Pancreas (tissue), 10 donors: Measurements from ENCODE around the gene BICRA. TPM values are rescaled to one million over a fixed set of nuclear protein-coding genes. Genes with fewer than 3 reads are reported as not detected.
"Not testable (repeated sequence)": the region's sequence is repeated elsewhere in the genome, so short reads cannot be mapped to it uniquely, and the experiment has no call there.

Experiments
- ATAC-seq, 4 donors: fragments of 200-7000 bp; cut with Tn5 transposase; one replicate each; pipeline versions ENCODE4 v1.8.0 to v1.9.1; 2020; ENCODE audit warnings: mild to moderate bottlenecking in 4 of 4, moderate library complexity in 4 of 4
- DNase-seq, 6 donors: peaks; one replicate each; pipeline ENCODE4 v3.0.0-alpha.2; 2020
- FAIRE-seq: peaks from 2 replicates; lab custom pipeline; 2012; peaks lifted over from hg19 to GRCh38; lab: Jason Lieb, UNC
- H3K27ac ChIP-seq, 4 donors: fragments of 200-600 bp; sonication (generic); 1 replicate in 3 of 4; 2 replicates in 1 of 4; pipeline versions ENCODE4 v1.5.0 to v1.8.0; 2020
- H3K27me3 ChIP-seq, 4 donors: fragments of 200-600 bp; one replicate each; pipeline ENCODE4 v1.8.0; 2021
- H3K36me3 ChIP-seq, 3 donors: fragments of 200-600 bp; sonication (generic) in 1 of 3; one replicate each; pipeline versions ENCODE4 v1.5.0 to v1.8.0; 2020 to 2021
- H3K4me1 ChIP-seq, 3 donors: fragments of 200-600 bp; one replicate each; pipeline ENCODE4 v1.8.0; 2021
- H3K4me3 ChIP-seq, 4 donors: fragments of 200-600 bp; sonication (generic) in 2 of 4; one replicate each; pipeline versions ENCODE4 v1.5.0 to v1.8.0; 2020 to 2021
- H3K9me3 ChIP-seq, 4 donors: fragments of 200-600 bp; one replicate each; pipeline ENCODE4 v1.8.0; 2021
- WGBS, 2 donors: extraction: QIAGEN DNeasy Blood & Tissue Kit; methylation state at CpG; one replicate each; pipeline ENCODE4 v1.1.7; 2013; 5-methylcytosine and 5-hydroxymethylcytosine counted together
- intact Hi-C, 3 donors: fragments of 100-400 bp; cut with DNase I; formaldehyde crosslinking; loops; one replicate each; pipeline versions ENCODE4 v1.11.1 to v1.14.2; 2022
- polyA plus RNA-seq, 2 donors: library from polyadenylated mRNA; stranded (reverse); fragments of 200-250 nt; gene quantifications; one replicate each; pipeline ENCODE4 v1.2.3, GENCODE V29; 2013
- total RNA-seq, 6 donors: library from RNA; stranded (reverse); fragmentation: NEBNext Ultra II Directional in 4 of 6; extraction: Animal tissue kit (Norgen Biotek cat#: 25700) in 4 of 6; gene quantifications; one replicate each; pipeline versions ENCODE4 v1.2.1 to v1.2.4, GENCODE V29; 2021 to 2023
- TF ChIP-seq, protein P1 (sequence below), 4 donors: fragments of 200-600 bp; sonication (generic) in 3 of 4; IDR thresholded peaks; one replicate each; pipeline versions ENCODE4 v1.5.0 to v1.8.0; 2021; ENCODE audit warnings: antibody characterized with exemption in 4 of 4
- donor health status: healthy with polysubstance abuse.
- donor health status: DM: no; HTN: no; CAD: no; lungs with moderate emphysema.
- donor health status: DM: no; HTN: no; CAD: no.
- donor health status: control.
- donor health status: control.
- donor health status: Bipolar disorder and iron deficiency.
- donor health status: DM: yes; HTN: yes; CAD: no.
- donor health status: DM: no; HTN: no; CAD: no.
- donor health status: DM: no; HTN: no; CAD: no.
- donor health status: DM: yes; HTN: yes; CAD: no.

Gene BICRA
- total and polyA plus RNA-seq, 8 donors: 2.7 to 10.4 (median 5.9) TPM

DNA sequence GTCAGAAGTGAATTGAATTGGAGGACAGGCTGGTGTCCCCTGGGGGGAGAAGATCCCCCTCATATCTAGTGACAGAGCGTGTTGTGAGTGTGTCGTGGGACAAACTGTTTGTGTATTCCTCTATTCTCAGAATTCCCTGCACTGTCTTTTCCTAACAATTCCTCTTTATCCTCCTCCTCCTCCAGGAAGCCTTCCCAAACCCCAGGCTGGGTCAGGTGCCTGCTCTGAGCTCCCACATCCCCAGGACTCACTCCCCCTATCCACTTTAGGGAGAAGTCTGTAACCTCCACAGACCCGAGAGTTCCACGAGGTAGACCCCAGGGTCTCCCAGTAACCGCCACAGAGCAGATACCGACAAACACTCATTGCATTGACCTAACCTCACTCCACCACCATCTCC is 15.1 kb upstream of the BICRA start:
- no peaks in the 10 kb centered on the region for H3K27me3 ChIP-seq
- ATAC-seq (no peak), FAIRE-seq (no peak), DNase-seq (no peak)
- no peaks in the 10 kb centered on the region for H3K9me3 ChIP-seq
- H3K36me3 ChIP-seq: no peaks in the 10 kb centered on the region
- TF ChIP-seq, protein P1, sequence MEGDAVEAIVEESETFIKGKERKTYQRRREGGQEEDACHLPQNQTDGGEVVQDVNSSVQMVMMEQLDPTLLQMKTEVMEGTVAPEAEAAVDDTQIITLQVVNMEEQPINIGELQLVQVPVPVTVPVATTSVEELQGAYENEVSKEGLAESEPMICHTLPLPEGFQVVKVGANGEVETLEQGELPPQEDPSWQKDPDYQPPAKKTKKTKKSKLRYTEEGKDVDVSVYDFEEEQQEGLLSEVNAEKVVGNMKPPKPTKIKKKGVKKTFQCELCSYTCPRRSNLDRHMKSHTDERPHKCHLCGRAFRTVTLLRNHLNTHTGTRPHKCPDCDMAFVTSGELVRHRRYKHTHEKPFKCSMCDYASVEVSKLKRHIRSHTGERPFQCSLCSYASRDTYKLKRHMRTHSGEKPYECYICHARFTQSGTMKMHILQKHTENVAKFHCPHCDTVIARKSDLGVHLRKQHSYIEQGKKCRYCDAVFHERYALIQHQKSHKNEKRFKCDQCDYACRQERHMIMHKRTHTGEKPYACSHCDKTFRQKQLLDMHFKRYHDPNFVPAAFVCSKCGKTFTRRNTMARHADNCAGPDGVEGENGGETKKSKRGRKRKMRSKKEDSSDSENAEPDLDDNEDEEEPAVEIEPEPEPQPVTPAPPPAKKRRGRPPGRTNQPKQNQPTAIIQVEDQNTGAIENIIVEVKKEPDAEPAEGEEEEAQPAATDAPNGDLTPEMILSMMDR (IDR thresholded peaks at IDR 0.05): no peak
- intact Hi-C loops: loop anchor here in 1 of 3 donors (10.0 kb wide), 1 partner anchor 69 kb away; no protein-coding TSS in a partner anchor
- no peak overlapping the region for H3K27ac ChIP-seq
- WGBS, 2 donors: 73 to 82% methylated on average over 6 of the region's 6 CpGs
- H3K4me1 ChIP-seq: no peaks in the 10 kb centered on the region
- no peak overlapping the region for H3K4me3 ChIP-seq

DNA sequence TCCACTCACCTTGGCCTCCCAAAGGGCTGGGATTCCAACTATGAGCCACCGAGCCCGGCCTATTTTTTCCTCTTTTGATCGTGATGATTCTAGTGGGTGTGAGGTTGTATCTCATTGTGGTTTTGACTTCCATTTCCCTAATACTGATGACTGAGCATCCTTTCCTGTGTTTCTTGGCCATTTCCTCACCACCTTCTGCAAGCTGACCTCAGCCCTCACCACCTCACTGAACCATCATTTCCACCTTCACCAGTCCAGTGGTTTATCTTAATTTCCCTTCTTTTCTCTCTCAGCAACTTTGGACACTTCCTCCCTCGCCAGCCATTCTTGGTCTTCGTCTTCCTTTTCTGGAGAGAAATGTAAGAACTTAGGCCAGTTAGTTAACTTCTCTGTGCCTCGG is 13.0 kb upstream of the BICRA start:
- no peak overlapping the region for H3K4me3 ChIP-seq
- TF ChIP-seq, protein P1 (IDR thresholded peaks at IDR 0.05): no peak
- H3K36me3 ChIP-seq: no peaks in the 10 kb centered on the region
- no peak for DNase-seq
- intact Hi-C loops: loop anchor here in 1 of 3 donors (10.0 kb wide), 1 partner anchor 71 kb away; no protein-coding TSS in a partner anchor
- ATAC-seq: no peak
- WGBS, 2 donors: 73 to 92% methylated on average over 6 of the region's 6 CpGs
- H3K4me1 ChIP-seq: peaks cover 0 to 2% (median 0%) of the 10 kb centered on the region in 3 donors
- H3K27ac ChIP-seq: no peak overlapping the region
- FAIRE-seq: no peak
- no peaks in the 10 kb centered on the region for H3K9me3 ChIP-seq
- no peaks in the 10 kb centered on the region for H3K27me3 ChIP-seq

DNA sequence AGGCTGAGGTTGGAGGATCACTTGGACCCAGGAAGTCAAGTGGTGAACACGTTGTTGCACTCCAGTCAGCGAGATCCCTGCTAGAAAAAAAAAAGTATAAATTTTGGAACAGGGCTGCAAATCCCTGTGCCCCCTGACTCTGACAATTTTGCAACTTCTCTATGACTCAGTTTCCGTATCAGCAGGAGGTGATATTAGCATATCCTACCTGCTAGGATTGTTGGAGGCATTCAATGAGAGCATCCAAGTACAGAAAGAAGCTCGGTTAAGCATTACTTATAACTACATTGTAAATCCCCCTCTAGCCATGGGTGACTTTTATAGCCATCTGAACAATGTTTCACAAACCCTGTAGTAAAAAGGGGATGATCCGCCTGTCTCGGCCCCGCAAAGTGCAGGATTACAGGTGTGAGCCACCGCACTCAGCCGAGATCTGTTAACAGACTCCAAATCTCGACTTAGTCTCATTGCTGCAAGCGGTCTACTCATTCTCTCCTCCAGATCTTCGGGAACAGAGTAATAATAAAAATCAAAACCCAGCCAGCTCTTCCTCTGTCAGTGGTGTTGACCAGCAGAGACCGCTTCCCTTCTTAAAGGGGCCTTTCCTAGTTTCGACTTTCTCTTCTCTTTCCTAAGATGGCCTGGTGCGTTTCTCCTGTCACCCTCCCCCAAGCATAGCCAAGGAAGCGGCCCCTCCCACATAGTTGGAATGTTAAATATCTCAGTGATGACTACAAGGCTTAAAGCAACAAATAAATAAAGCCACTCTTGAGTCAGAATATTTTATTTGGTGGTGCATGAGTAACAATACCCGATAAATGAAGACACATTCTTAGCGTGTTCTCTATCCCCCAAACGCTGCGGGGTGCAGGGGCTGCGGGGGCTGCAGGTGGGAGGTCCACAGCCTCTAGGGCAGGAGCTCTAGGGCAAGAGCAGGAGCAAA is 10.3 kb upstream of the BICRA start:
- FAIRE-seq (no peak), ATAC-seq (no peak), DNase-seq (no peak)
- Histone ChIP-seq H3K4me3 (no peak overlapping the region), H3K27me3 (no peaks in the 10 kb centered on the region), H3K36me3 (no peaks in the 10 kb centered on the region), H3K9me3 (no peaks in the 10 kb centered on the region), H3K27ac (no peak overlapping the region), H3K4me1 (peaks cover 0 to 7% (median 3%) of the 10 kb centered on the region in 3 donors)
- intact Hi-C loops: loop anchor here in 1 of 3 donors (10.0 kb wide), 1 partner anchor 74 kb away; no protein-coding TSS in a partner anchor
- TF ChIP-seq, protein P1 (IDR thresholded peaks at IDR 0.05): no peak
- 35 to 36% methylated on average over 21 of the region's 21 CpGs for WGBS, 2 donors

DNA sequence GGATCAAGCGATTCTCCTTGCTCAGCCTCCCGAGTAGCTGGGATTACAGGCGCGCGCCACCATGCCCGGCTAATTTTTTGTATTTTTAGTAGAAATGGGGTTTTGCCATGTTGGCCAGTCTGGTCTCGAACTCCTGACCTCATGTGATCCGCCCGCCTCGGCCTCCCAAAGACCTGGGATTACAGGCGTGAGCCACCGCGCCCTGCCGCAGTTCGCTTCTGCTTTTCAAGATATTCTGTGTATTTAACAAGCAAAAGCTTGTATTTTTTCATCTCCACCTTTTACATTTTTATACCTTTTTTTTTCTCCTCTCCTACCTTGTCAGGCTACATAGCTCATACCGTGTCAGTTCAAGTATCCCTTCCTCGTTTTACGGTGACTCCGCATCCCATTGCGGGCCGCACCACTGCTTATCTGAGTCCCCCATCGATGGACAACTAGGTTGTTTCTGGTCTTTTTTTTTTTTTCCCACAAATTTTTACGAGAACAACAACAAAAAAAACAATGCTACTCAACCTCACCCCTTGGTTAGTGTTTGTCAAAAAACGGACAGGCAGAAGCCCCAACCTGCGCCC is 9.2 kb upstream of the BICRA start:
- H3K27me3 ChIP-seq, DNase-seq, H3K9me3 ChIP-seq, H3K36me3 ChIP-seq, H3K4me1 ChIP-seq, ATAC-seq, FAIRE-seq: not testable (repeated sequence)
- Histone ChIP-seq H3K4me3 (peak overlapping the region in 3 of 4 donors; percentile 12 to 66 (median 55)), H3K27ac (peak overlapping the region in 2 of 4 donors; percentile 32 to 89)
- 29 to 32% methylated on average over 24 to 25 of the region's 25 CpGs for WGBS, 2 donors
- intact Hi-C loops: loop anchor here in 1 of 3 donors (10.0 kb wide), 1 partner anchor 75 kb away; no protein-coding TSS in a partner anchor
